HepG2 (cell line): Measurements from ENCODE around the gene SRRM2. TPM values are rescaled to one million over a fixed set of nuclear protein-coding genes. Genes with fewer than 3 reads are reported as not detected.
A peak's percentile ranks its signal among the peaks of the same experiment; 100 is the strongest.

Source experiments
- ATAC-seq: fragments of 200-7000 bp; cut with Tn5 transposase; 3 replicates; pipeline ENCODE4 v1.9.1; 2020; ENCODE audit warnings: mild to moderate bottlenecking, moderate library complexity
- BruUV-seq: library from RNA; stranded (reverse); fragments of 400-500 nt; replicated peaks from 2 replicates; lab custom pipeline; 2021; lab: Mats Ljungman, UMichigan
- CTCF ChIA-PET: fragments of 300-600 bp; formaldehyde crosslinking; extraction: SDS; loops from one replicate; lab custom pipeline; 2021; ENCODE audit warnings: low total read pairs, inconsistent platforms, low intra/inter-chr PET ratio; lab: Yijun Ruan, JAX
- POLR2A ChIA-PET: fragments of 350-600 bp; sonication (Branson Sonifier 250); formaldehyde crosslinking; loops from one replicate; lab custom pipeline; 2020; ENCODE audit warnings: antibody characterized with exemption, inconsistent platforms; lab: Yijun Ruan, JAX
- DNase-seq: peaks from one replicate; pipeline ENCODE4 v3.0.0-alpha.2; 2015; ENCODE audit warnings: low spot score
- FAIRE-seq: peaks from 3 replicates; lab custom pipeline; 2011; peaks lifted over from hg19 to GRCh38; lab: Jason Lieb, UNC
- H2AFZ ChIP-seq: one replicate; pipeline ENCODE4 v1.6.1; 2011; ENCODE audit warnings: low read length, inconsistent platforms
- H3K27ac ChIP-seq: fragments of 300-600 bp; 3 replicates; pipeline ENCODE4 v1.8.0; 2011; ENCODE audit warnings: mixed run types, mild to moderate bottlenecking, mixed read lengths, low read length, inconsistent platforms; ENCODE audit not compliant: insufficient read depth; ENCODE audit errors: extremely low read length
- H3K27me3 ChIP-seq, 2 experiments: fragments of 200-600 bp in 1 of 2; 2 replicates in 1 of 2; 3 replicates in 1 of 2; pipeline versions ENCODE4 v1.6.0 to v1.8.0; 2011; ENCODE audit warnings: low read length in 2 of 2, mild to moderate bottlenecking in 2 of 2, moderate library complexity in 2 of 2, inconsistent platforms in 1 of 2; ENCODE audit not compliant: insufficient read depth in 2 of 2, control insufficient read depth in 1 of 2
- H3K36me3 ChIP-seq, 2 experiments: fragments of 200-600 bp in 1 of 2; replicated peaks in 1 of 2; 2 replicates in 1 of 2; 3 replicates in 1 of 2; pipeline versions ENCODE4 v1.5.1 to v1.8.0; 2011; ENCODE audit warnings: low read length in 2 of 2, inconsistent platforms in 1 of 2; ENCODE audit not compliant: insufficient read depth in 2 of 2, control insufficient read depth in 1 of 2
- H3K4me1 ChIP-seq: 2 replicates; pipeline ENCODE4 v1.5.1; 2012; ENCODE audit warnings: low read length, inconsistent platforms; ENCODE audit not compliant: insufficient read depth
- H3K4me2 ChIP-seq: 2 replicates; pipeline ENCODE4 v1.6.0; 2011; ENCODE audit warnings: low read depth, low read length, inconsistent platforms
- H3K4me3 ChIP-seq, 3 experiments: fragments of 200-600 bp in 1 of 3; sonication (generic), shearing (Covaris generic) in 1 of 3; replicated peaks in 1 of 3; 2 replicates each; pipeline ENCODE4 v1.5.1; 2011 to 2016; ENCODE audit warnings: low read length in 3 of 3, inconsistent platforms in 2 of 3, low read depth in 2 of 3, mild to moderate bottlenecking in 2 of 3, control low read depth in 1 of 3, mixed read lengths in 1 of 3; ENCODE audit not compliant: insufficient read depth in 1 of 3
- H3K79me2 ChIP-seq: one replicate; pipeline ENCODE4 v1.6.1; 2011; ENCODE audit warnings: low read length, inconsistent platforms; ENCODE audit not compliant: insufficient read depth
- H3K9ac ChIP-seq: 2 replicates; pipeline ENCODE4 v1.6.0; 2011; ENCODE audit warnings: mild to moderate bottlenecking, low read depth, low read length, inconsistent platforms; ENCODE audit not compliant: insufficient read depth
- H3K9me3 ChIP-seq: 2 replicates; pipeline ENCODE4 v1.5.1; 2012; ENCODE audit warnings: mild to moderate bottlenecking, low read length
- H4K20me1 ChIP-seq: 2 replicates; pipeline ENCODE4 v1.6.0; 2011; ENCODE audit warnings: inconsistent platforms, mild to moderate bottlenecking, low read length, moderate library complexity; ENCODE audit not compliant: insufficient read depth
- AGO2 ChIP-seq: fragments of 200-400 bp; formaldehyde crosslinking; optimal IDR thresholded peaks from 2 replicates; pipeline ENCODE3; 2017; ENCODE audit warnings: mild to moderate bottlenecking, low read depth, low read length, moderate library complexity
- WGBS: methylation state at CpG from one replicate; pipeline ENCODE4 v1.1.6; 2017; ENCODE audit warnings: low lambda C conversion rate; 5-methylcytosine and 5-hydroxymethylcytosine counted together
- in situ Hi-C: cut with HindIII; loops from 2 replicates; pipeline ENCODE4 v1.10.0; 2017; ENCODE audit warnings: low pct_unique_long_range_greater_than_20kb; ENCODE audit not compliant: extremely low pct_ligation_motif_present
- intact Hi-C: fragments of 100-400 bp; cut with micrococcal nuclease; formaldehyde crosslinking; loops from one replicate; pipeline ENCODE4 v1.10.0; 2022; ENCODE audit not compliant: unreplicated experiment
- polyA plus RNA-seq, 8 experiments: library from polyadenylated mRNA; depleted of rRNA in 3 of 8; stranded (reverse) in 7 of 8; unstranded in 1 of 8; fragments of >200 nt; fragmentation: Illumina TruSeq in 4 of 8; extraction: Trizol in 4 of 8; gene quantifications; 2 replicates each; pipeline versions ENCODE4 v1.2.1 to v1.2.3, GENCODE V29; 2011 to 2016; ENCODE audit warnings: low read depth in 4 of 8, missing spikeins in 1 of 8, mixed read lengths in 1 of 8; ENCODE audit not compliant: insufficient read depth in 1 of 8
- total RNA-seq, 5 experiments: library from RNA; depleted of rRNA; stranded (reverse); fragments of >200 nt; fragmentation: Illumina TruSeq; extraction: Trizol; gene quantifications; 2 replicates each; pipeline ENCODE4 v1.2.3, GENCODE V29; 2016; ENCODE audit warnings: low read depth in 1 of 5
- TF ChIP-seq, protein P1 (sequence below): sonication (generic); formaldehyde crosslinking; IDR thresholded peaks from one replicate; pipeline ENCODE4 v1.5.1; 2020; ENCODE audit warnings: mild to moderate bottlenecking, missing genetic modification reagents; ENCODE audit errors: not compliant biosample characterization

The SRRM2 gene
- total and polyA plus RNA-seq, 2 of the 13 experiments (the other 11 are each of a cell fraction or from before 2014, with no cell fraction given) = 50.4 to 112 TPM

DNA sequence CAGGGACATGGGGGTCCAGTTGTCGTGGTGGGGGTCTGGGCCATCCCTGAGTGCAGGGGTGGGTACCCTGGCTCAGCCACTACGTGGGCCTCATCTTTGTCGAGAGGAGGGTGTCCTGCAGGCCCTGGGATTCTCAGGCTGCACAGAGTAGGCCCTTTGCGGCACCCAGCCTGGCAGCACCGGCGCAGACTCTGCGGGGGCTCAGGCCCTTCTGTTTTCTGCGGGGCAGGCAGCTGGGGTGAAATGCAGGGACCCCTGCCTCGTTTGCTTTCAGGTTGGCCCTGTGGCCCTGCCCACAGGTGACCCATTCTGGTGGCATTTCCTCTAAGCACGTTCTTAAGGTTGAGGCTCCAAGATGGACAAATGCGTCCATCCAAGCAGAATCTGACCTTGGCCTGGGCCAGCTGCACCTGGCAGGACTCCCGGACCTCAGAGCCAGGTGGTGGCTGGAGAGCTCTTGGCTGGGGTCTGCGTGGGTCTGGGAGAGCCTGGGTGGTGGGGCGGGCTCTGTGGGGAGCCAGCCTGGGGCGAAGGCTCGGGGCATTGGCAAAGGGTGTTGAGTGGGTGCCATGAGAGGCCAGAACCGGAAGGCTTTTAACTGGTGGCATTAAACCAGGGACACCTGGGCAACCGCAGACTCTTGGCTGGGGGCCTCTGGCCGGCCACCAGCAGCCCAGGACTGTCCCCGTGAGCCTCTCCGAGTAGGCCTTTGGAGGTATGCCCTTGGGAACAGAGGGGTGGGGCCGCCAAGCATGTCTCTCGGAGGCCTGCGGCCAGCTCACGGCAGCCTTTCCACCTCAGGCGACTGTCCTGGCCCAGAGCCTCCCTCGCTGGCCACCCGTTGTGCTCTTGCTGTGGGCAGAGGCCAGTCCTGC, 49.3 kb upstream of the SRRM2 start:
- in situ Hi-C loops = no loop called here
- ChIA-PET POLR2A (no interaction called here), CTCF (no interaction called here)
- 93% methylated on average over 8 of the region's 28 CpGs for WGBS
- Histone ChIP-seq H3K9ac (no peak overlapping the region), H3K36me3 (peaks cover 41 to 45% of the 10 kb centered on the region in 2 experiments; a peak in 4 of 5 replicates), H3K9me3 (no peaks in the 10 kb centered on the region), H4K20me1 (no peaks in the 10 kb centered on the region), H2AFZ (no peak overlapping the region), H3K27me3 (no peaks in the 10 kb centered on the region), H3K4me1 (no peaks in the 10 kb centered on the region), H3K4me2 (no peak overlapping the region), H3K79me2 (no peaks in the 10 kb centered on the region), H3K4me3 (no peak overlapping the region), H3K27ac (no peak overlapping the region)
- BruUV-seq = no TSS peak
- DNase-seq = no peak
- ATAC-seq = no peak
- TF ChIP-seq, protein P1, sequence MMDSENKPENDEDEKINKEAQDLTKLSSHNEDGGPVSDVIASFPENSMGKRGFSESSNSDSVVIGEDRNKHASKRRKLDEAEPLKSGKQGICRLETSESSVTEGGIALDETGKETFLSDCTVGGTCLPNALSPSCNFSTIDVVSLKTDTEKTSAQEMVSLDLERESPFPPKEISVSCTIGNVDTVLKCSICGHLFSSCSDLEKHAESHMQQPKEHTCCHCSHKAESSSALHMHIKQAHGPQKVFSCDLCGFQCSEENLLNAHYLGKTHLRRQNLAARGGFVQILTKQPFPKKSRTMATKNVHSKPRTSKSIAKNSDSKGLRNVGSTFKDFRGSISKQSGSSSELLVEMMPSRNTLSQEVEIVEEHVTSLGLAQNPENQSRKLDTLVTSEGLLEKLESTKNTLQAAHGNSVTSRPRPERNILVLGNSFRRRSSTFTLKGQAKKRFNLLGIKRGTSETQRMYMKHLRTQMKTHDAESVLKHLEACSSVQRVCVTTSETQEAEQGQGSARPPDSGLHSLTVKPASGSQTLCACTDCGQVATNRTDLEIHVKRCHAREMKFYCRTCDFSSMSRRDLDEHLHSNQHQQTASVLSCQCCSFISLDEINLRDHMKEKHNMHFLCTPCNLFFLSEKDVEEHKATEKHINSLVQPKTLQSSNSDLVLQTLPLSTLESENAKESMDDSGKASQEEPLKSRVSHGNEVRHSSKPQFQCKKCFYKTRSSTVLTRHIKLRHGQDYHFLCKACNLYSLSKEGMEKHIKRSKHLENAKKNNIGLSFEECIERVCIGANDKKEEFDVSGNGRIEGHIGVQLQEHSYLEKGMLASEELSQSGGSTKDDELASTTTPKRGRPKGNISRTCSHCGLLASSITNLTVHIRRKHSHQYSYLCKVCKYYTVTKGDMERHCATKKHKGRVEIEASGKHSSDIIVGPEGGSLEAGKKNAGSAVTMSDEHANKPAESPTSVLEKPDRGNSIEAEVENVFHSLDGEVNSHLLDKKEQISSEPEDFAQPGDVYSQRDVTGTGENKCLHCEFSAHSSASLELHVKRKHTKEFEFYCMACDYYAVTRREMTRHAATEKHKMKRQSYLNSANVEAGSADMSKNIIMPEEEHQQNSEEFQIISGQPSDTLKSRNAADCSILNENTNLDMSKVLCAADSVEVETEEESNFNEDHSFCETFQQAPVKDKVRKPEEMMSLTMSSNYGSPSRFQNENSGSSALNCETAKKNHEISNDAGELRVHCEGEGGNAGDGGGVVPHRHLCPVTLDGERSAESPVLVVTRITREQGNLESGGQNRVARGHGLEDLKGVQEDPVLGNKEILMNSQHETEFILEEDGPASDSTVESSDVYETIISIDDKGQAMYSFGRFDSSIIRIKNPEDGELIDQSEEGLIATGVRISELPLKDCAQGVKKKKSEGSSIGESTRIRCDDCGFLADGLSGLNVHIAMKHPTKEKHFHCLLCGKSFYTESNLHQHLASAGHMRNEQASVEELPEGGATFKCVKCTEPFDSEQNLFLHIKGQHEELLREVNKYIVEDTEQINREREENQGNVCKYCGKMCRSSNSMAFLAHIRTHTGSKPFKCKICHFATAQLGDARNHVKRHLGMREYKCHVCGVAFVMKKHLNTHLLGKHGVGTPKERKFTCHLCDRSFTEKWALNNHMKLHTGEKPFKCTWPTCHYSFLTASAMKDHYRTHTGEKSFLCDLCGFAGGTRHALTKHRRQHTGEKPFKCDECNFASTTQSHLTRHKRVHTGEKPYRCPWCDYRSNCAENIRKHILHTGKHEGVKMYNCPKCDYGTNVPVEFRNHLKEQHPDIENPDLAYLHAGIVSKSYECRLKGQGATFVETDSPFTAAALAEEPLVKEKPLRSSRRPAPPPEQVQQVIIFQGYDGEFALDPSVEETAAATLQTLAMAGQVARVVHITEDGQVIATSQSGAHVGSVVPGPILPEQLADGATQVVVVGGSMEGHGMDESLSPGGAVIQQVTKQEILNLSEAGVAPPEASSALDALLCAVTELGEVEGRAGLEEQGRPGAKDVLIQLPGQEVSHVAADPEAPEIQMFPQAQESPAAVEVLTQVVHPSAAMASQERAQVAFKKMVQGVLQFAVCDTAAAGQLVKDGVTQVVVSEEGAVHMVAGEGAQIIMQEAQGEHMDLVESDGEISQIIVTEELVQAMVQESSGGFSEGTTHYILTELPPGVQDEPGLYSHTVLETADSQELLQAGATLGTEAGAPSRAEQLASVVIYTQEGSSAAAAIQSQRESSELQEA (CRISPR knock-in tag) = no peak
- TF ChIP-seq AGO2 = peak; percentile 13
- FAIRE-seq = no peak
- intact Hi-C loops = no loop called here
